Measurements from ENCODE around the gene IRX6. TPM values are rescaled to one million over a fixed set of nuclear protein-coding genes. Genes with fewer than 3 reads are reported as not detected.

IRX6 gene
- total RNA-seq, 2 donors from 2014 or later: 0.66 TPM; not detected in 1

GRCh38 chr16:55330781-55331647 lies 7.0 kb downstream of the IRX6 start:
- H3K9me3 ChIP-seq: no peaks in the 10 kb centered on the region
- no peaks in the 10 kb centered on the region for H3K36me3 ChIP-seq (replicated peaks in 1 of 2; ENCODE audit: insufficient read depth in 1 of 2, low read depth in 2 of 2)
- no peak for DNase-seq
- TF ChIP-seq CTCF (IDR thresholded peaks at IDR 0.05) (no peak), POLR2A (IDR thresholded peaks at IDR 0.05) (no peak)
- H3K4me1 ChIP-seq: peaks cover 34% of the 10 kb centered on the region
- H3K27ac ChIP-seq: no peak overlapping the region
- WGBS, 2 donors: 3 to 5% methylated on average over 44 to 53 of the region's 53 CpGs
- no peak for ATAC-seq
- no peak overlapping the region for H3K4me3 ChIP-seq
- H3K27me3 ChIP-seq: peaks cover 0 to 22% of the 10 kb centered on the region in 2 donors
- intact Hi-C loops (cut with DNase I): no loop called here

- peaks cover 0 to 22% of the 10 kb centered on the region in 2 donors for H3K27me3 ChIP-seq
- WGBS, 2 donors: 11 to 15% methylated on average over 24 to 28 of the region's 28 CpGs
- peaks cover 34% of the 10 kb centered on the region for H3K4me1 ChIP-seq
- DNase-seq (no peak), ATAC-seq (no peak)
- intact Hi-C loops (cut with DNase I): no loop called here
- no peak for TF ChIP-seq POLR2A (IDR thresholded peaks at IDR 0.05)
- no peak for TF ChIP-seq CTCF (IDR thresholded peaks at IDR 0.05)
- H3K27ac ChIP-seq: no peak overlapping the region
- no peak overlapping the region for H3K4me3 ChIP-seq
- H3K36me3 ChIP-seq (replicated peaks in 1 of 2; ENCODE audit: insufficient read depth in 1 of 2, low read depth in 2 of 2): no peaks in the 10 kb centered on the region
- no peaks in the 10 kb centered on the region for H3K9me3 ChIP-seq
These were observed 7.7 kb downstream of the IRX6 start for GRCh38 chr16:55331648-55332185.

- WGBS, 2 donors: 56 to 58% methylated on average over 2 of the region's 2 CpGs
- Histone ChIP-seq H3K27me3 (peaks cover 0 to 18% of the 10 kb centered on the region in 2 donors), H3K27ac (no peak overlapping the region), H3K4me1 (peaks cover 16% of the 10 kb centered on the region), H3K36me3 (replicated peaks in 1 of 2; ENCODE audit: insufficient read depth in 1 of 2, low read depth in 2 of 2) (no peaks in the 10 kb centered on the region), H3K9me3 (no peaks in the 10 kb centered on the region), H3K4me3 (no peak overlapping the region)
- intact Hi-C loops (cut with DNase I): no loop called here
- TF ChIP-seq POLR2A (IDR thresholded peaks at IDR 0.05) (no peak), CTCF (IDR thresholded peaks at IDR 0.05) (no peak)
- DNase-seq: no peak
- ATAC-seq: no peak
These were observed 9.7 kb downstream of the IRX6 start for GRCh38 chr16:55333684-55334083.

GRCh38 chr16:55338646-55339045 lies 14.6 kb downstream of the IRX6 start:
- H3K27ac ChIP-seq: no peak overlapping the region
- DNase-seq (no peak), ATAC-seq (no peak)
- no peaks in the 10 kb centered on the region for H3K27me3 ChIP-seq
- no peaks in the 10 kb centered on the region for H3K36me3 ChIP-seq (replicated peaks in 1 of 2; ENCODE audit: insufficient read depth in 1 of 2, low read depth in 2 of 2)
- TF ChIP-seq CTCF (IDR thresholded peaks at IDR 0.05) (no peak), POLR2A (IDR thresholded peaks at IDR 0.05) (no peak)
- no peaks in the 10 kb centered on the region for H3K4me1 ChIP-seq
- WGBS, 2 donors: 36 to 57% methylated on average over 5 of the region's 5 CpGs
- intact Hi-C loops (cut with DNase I): no loop called here
- no peaks in the 10 kb centered on the region for H3K9me3 ChIP-seq
- H3K4me3 ChIP-seq: no peak overlapping the region
